Epithelial cell of prostate (primary cell): ENCODE results near the gene NKAPL.
A peak's percentile ranks its signal among the peaks of the same experiment; 100 is the strongest.

Experiments used
- DNase-seq: peaks from one replicate; pipeline ENCODE4 v3.0.0-alpha.2; 2011; ENCODE audit warnings: low read depth, low spot score
- H3K27ac ChIP-seq: fragments of 450-650 bp; 2 replicates; pipeline ENCODE4 v1.5.1; 2017; ENCODE audit warnings: mild to moderate bottlenecking

NKAPL gene

DNA sequence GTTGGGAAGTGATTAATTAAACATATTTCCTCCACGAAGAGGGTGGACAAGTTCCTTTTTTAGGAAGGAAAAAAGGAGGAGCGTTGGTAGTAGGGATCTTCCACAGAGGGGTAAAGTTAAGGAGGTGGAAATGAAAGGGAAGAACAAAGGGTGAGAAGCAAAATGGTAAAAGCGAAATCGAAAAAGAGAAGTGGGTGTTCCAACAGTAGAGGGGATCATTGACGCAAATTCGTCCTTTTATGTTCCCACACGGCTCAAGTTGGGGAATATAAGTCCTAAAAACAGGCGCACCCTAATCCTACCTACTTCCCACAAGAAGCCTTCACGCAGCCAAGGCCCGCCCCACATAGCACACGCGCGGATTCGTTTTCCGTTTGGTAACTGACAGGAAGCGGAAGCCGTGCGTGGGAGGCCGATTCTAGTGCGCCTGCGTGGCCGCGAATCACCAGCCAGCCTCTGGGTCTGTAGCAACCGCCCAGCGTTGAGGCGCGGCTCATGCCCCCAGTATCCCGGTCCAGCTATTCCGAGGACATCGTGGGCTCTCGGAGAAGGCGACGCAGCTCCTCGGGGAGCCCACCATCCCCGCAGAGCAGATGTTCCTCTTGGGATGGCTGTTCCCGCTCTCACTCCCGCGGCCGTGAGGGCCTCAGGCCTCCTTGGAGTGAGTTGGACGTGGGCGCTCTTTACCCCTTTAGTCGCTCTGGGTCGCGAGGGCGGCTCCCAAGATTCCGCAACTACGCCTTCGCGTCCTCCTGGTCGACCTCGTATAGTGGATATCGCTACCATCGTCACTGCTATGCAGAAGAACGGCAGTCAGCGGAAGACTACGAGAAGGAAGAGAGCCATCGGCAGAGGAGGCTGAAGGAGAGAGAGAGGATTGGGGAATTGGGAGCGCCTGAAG is at the start of gene NKAPL:
Gene NKAPL, plus strand, starts transcription at position 421 of the 901 bp plus-strand sequence. Its CDS starts 75 bp downstream, at position 496.
- no peak for DNase-seq
- no peak within 1 kb of the TSS for H3K27ac ChIP-seq

DNA sequence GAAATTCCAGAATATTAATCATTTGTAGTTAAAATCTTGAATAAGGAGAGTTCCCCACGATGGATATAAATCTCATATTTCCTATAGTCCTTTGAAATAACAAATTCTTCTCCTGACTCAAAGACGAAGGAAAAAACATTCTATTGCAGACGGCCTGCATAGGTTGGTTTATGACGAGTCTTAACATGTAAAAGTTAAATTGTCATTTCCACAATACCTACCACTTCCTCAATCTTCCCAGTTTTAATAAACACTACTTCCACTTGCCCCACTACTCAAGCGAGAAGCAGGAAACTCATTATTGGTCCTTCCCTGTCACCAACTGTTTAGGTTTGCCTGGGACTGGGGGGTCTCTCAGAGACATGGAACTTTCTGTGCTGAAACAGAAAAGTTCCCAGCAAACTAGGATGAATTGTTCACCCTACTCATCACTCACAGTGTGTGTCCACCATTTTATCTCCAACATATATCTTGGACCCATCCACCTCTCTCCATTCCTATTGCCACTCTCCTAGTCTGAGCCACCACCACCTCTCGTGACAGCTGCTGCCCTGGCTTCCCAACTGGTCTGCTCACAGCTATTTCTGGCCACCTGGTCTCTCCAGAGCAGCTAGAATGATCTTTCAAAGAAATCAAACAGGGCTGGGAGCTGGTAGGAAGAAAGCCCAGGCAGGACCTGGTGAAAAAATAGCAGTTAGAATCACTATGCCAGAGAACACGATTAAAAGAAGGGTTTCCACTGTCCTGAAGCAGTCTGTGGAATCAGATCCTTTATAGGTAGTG is 49.2 kb upstream of the NKAPL start:
- H3K27ac ChIP-seq, result no peak overlapping the region
- no peak for DNase-seq

DNA sequence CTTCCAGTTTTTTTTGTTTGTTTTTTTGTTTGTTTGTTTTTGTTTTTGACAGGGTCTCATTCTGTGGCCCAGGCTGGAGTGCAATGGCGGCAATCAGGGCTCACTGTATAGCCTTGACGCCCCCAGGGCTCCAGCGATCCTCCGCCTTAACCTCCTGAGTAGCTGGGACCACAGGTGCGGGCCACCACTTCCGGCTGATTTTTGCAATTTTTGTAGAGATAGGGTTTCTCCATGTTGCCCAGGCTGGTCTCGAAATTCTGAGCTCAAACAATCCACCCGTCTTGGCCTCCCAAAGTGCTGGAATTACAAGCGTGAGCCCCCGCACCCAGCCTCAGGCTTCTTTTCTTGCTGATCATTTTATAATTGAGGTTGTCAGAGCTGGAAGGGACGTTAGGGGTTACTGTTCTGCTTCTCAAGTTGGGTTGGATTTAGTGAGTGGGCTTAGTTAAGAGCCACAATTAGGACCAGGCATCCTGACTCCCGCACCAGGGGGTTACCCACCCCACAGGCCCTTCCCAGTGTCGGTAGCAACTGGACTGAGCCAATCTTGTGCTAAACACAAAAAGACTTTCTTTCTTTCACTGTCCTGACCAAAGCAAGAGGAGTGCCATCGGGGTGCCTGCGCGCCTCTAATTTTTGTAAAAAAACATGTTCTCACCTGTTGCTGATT is 47.1 kb upstream of the NKAPL start:
- DNase-seq, result no peak

DNA sequence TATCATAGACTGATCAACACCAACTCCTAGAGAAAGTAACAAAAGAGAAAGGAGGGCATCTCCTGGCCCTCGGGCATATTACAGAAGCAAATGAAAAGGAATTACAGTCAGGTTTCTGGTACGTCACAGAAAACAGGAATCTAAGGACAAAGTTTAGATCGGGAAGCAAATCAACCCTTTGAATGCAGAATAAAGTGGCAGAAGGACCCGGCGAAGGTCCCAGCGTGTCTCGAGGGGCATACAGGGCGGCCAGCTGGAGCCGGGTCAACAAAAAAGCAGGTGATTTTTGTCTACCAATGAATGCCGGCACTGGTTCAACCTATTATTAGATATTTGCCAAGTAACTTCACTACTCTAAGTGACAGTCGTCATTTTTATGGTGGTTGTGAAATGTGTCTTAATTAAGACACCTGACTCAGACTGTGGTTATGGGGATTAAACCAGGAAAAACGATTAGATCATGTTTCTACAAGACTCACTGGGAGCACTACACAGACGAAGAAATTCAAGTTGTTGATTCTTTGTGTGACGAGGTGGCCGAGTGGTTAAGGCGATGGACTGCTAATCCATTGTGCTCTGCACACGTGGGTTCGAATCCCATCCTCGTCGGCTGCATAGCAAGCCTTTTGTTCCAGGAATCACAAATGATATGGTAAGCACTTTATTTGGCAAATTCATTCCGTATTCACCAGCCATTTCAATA is 46.4 kb upstream of the NKAPL start:
- H3K27ac ChIP-seq, result peak overlapping the region; percentile 73
- DNase-seq, result peak; percentile 83

More for the DNA sequence above, 47.1 kb upstream of the NKAPL start:
- H3K27ac ChIP-seq, result peak overlapping the region; percentile 73

DNA sequence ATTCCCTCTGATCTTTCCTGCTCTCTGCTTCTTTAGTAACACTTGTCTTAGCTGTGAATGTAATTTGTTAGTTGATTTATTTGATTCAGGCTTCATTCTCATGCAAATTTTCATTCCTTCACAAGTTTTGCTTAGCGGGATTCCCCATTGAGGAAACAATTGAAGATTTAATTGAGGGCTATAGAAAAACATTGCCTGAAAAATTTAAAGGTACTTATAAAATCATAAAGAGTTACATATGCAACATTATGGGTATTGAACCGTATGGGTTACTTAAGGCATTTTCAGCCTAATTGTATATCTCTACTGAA is 45.9 kb upstream of the NKAPL start:
- no peak for DNase-seq
- H3K27ac ChIP-seq, result no peak overlapping the region

DNA sequence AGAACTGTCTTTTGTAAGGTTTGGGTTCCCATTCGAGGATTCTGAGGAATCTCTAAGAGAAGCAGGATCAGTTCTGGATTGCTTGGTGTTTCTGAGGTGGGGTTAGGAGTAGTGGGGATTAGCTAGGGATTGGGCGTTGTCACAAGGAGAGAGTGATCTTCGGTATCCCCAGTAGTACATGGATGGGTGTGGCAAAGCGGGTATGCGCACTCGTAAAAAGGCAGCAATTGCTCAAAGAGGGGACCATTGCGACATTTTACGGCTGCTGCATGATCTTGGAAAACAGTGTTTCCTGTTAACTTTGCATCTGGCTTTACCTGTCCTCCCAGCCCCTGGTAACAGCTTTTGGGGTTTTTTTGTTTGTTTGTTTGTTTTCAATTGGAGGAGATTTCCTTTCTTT is 43.7 kb upstream of the NKAPL start:
- no peak for DNase-seq

DNA sequence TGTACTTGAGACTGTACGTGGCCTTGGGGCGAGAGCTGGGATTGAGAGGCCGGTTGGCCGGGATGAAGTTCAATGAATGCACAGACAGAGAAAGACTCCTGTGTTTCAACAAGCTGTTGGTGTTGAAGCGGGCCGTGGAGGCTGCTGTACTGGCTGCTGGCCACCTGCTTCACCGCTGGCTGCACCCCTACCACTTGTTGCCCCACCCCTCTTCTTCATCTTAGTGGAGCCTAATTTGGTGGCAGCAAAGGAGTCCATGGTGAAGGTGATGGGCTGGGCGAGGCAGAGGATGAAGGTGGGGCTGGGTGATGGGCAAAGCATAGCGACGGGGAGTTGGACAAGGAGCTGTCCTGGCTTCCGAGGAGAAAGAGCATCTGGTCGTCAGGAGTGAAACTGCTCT is 41.2 kb upstream of the NKAPL start:
- no peak overlapping the region for H3K27ac ChIP-seq
- no peak for DNase-seq

More for the DNA sequence above, 43.7 kb upstream of the NKAPL start:
- H3K27ac ChIP-seq, result no peak overlapping the region

DNA sequence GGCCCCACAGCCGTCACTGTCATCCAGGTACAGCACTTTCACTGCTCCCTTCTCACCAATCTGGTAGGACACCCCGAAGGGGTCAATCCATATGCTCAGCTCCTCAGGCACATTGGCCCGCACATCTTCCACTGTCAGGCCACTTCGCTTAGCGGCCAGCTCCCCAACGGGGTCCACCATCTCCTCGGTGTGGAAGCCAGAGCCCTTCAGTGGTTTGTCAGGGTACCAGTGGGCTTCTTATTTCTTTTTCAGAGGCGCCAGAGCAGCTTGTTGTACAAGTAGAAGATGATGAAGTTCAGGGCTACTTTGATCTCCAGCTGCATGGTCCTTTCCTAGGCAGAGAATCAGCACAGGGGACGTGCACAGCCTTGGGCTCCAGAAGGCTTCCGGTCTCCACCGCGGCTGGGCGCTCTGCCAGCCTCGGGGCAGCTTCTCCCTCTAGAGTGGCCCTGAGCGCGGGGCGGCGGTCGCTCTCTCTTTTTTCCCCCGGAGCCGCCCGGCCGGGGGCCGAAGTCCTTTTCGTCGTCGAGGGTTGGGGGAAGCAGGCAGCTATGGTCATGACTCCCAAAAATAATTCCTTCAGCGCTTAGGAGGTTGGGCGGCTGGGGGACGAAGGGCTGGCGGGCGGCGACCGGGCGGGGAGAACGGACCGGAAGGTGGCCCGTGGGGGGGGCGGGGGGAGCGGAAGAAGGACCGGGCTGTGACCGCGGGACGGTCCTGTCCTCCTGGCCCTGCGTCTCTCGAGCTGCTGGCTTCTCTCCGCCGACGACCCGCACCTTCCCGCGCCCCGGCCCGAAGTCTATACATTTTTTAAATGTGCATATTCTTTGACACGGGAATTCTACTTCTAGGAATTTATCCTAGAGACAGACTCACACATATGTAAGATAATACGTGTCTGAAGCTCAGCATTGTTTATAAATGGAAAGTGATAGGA is 40.5 kb upstream of the NKAPL start:
- H3K27ac ChIP-seq, result peak overlapping the region; percentile 55
- DNase-seq, result no peak

DNA sequence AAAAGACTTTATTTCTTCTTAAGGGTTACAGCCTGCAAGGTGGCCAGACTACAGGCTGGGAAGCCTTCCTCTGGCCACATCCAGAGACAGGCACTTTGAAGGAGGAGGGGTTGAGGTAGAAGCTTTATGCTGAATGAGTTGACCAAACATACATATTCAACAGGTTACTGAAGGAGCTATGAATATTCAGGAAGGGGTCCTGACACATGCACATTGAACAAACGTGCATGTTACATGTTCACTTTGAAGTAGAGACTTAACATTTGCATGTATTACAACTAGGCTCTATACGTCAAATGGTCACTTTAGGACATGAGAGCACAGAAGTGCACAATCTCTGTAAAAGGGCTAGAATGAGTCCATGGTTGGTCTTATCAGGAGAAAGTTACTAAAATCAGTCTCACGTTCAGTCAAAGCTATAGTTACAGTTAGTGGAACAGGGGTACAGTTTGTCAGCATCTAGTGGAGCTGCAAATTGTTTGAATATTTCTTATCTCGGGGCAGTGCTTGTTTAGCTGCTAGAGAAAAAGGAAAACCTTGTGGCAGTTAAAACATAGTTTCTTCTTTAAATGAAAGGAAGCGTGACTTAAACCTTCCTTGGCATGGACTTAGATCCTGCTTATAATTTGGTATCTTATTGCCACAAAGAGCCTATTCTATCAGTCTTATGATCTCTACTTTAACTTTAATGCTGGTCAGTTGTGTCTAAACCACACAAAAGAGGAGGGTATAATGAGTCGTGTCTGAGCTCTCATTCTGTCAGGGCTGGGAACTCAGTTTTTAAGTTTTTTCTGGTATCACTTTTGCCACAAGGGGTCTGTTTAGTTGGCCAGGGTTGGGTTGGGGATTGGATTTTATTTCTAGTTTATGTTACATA is 38.6 kb upstream of the NKAPL start:
- DNase-seq, result no peak
- H3K27ac ChIP-seq, result no peak overlapping the region

DNA sequence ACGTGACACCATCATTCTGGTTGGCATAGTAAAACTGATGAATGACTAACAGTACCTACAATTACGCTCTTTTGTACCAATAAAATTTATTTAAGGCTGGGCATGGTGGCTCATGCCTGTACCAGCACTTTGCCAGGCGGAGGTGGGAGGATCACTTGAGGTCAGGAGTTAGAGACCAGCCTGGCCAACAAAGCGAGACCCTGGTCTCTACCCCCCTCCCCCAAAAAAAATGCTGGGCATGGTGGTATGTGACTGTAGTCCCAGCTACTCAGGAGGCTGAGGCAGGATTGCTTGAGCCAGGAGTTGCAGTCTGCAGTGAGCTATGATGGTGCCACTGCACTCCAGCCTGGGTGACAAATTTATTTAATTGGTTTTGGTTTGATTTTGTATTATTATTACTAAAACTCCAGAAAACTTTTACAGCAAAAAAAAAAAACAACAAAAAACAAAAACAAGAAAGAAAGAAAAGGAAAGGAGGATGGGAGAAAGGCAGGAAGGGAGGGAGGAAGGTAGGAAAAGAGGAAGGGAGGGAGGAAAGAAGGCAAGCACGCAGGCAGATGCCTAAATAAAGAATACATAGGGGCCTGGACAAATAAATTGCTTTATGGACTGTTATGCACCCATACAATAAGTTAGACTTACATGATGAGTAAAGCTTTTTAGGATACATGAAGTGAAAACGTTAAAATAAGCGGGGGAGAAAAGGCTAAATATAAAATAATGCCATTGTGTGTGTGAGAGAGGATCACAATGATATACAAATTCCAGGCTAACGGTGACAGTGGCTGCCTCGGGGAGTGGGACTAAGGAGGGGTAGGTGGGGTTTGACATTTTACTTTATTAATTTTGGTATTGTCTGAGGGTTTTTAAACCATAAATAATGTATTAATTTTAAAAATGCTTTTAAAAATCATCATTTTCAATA is 34.7 kb upstream of the NKAPL start:
- H3K27ac ChIP-seq, result peak overlapping the region; percentile 79

DNA sequence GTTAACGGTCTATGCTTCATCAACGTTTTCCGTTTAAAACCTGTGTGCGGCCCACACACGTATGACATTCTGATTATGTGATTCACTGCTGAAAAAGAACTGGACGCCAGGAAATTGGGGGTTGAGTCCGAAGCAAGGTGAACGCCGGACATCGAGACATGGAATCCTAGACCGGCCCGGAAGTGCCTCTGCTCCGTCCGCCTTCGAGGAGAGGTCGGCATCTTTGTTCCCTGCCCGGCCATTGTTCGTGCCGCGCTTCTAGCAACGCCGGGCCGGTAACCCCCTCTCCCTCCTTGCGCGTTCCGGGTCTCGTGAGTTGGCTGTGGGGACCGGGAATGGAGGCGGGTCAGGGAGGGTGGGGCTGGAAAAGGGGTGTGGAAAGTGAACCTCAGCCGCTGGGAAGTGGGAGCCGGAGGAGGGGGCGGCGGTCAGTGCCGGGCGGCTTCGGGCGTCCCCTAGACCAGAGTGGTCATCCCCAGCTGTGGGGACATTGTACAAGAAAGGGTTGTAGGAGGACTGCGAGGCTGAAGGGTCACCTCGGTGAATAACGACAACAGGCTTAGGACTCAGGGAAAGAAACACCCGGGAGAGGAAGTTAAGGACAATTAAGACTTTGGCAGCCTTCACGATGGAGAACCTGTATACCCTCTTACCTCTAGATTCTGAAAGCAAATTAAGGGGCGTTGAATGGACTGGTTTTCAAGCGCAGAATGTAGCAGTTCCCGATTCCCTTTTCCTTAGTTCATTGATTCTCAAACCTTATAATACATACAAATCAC is 33.9 kb upstream of the NKAPL start, which contains the start of gene ZSCAN9:
Gene ZSCAN9, plus strand, starts transcription at position 220 of the 779 bp plus-strand sequence. CDS start 1,810 bp downstream, outside the sequence.
- peak within 1 kb of the TSS; percentile 79 for H3K27ac ChIP-seq

More for the DNA sequence above, 34.7 kb upstream of the NKAPL start:
- no peak for DNase-seq

DNA sequence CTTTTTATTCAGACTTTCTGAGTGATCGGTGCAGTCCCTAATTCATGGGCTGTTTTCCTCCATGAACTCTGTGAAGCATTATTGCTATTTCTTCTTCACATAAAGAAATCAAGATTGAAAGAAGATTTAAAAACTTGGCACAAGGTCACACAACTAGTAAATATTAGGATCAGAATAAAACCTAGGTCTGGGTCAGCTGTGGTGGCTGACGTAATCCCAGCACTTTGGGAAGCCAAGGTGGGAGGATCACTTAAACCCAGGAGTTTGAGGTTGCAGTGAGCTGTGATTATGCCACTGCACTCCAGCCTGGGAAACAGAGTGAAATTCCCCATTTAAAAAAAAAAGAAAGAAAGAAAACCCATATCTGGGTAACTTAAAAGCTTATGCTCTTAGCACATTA is 32.6 kb upstream of the NKAPL start:
- DNase-seq, result no peak
- H3K27ac ChIP-seq, result no peak overlapping the region

More for the DNA sequence above, 33.9 kb upstream of the NKAPL start, which contains the start of gene ZSCAN9:
- no peak for DNase-seq

DNA sequence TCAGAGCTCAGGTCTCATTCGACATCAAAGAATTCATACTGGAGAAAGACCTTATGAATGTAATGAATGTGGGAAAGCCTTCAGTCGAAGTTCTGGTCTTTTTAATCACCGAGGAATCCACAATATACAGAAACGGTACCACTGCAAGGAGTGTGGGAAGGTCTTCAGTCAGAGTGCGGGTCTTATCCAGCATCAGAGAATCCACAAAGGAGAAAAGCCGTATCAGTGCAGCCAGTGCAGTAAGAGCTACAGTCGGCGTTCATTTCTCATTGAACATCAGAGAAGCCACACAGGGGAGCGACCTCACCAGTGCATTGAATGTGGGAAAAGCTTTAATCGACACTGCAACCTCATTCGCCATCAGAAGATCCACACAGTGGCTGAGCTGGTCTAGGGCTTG is 26.3 kb upstream of the NKAPL start:
- no peak for DNase-seq

DNA sequence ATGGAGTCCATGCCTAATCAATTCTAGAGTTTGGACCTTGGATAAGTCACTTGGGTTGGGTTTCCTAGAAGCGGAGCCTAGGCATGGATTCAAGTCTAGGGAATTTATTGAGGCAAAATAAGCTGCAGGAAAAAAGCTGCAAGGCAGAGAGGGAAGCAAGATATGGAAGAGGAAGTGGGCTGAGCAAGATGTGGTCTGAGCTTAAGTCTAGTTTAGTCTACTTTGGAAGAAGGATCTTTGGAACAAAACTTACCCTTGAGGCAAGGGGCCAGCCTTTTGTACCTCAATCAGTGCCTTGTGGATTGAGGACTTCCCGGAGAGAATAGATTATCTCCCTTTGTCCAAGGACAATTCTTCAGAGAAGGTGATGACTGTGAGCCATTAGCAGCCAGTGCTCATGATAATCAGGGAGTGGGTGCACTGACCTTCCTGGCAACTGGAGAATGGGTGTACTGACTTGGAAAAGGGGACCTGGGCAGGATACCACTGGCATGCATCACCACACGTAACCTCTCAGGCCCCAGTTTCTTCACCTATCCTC is 23.1 kb upstream of the NKAPL start:
- DNase-seq, result no peak
- no peak overlapping the region for H3K27ac ChIP-seq

More for the DNA sequence above, 26.3 kb upstream of the NKAPL start:
- no peak overlapping the region for H3K27ac ChIP-seq

DNA sequence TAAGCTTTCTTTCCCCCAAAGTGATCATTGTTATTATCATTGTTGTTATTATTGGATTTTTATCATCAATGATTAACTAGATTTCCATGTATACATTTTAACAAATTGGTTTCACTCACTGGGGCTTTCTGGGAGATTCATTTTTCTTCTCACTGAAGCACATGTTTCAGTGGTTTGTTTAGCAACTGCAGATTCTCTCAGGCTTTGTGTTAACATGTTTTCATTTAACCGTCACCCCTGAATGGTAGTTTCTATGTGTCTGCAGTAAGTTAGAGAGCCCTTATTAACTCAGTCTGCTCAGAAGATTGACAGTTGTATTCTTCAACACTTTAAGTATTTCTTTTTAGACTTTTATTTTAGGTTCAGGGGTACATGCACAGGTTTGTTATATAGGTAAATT is 19.5 kb upstream of the NKAPL start:
- DNase-seq, result no peak
- H3K27ac ChIP-seq, result no peak overlapping the region

DNA sequence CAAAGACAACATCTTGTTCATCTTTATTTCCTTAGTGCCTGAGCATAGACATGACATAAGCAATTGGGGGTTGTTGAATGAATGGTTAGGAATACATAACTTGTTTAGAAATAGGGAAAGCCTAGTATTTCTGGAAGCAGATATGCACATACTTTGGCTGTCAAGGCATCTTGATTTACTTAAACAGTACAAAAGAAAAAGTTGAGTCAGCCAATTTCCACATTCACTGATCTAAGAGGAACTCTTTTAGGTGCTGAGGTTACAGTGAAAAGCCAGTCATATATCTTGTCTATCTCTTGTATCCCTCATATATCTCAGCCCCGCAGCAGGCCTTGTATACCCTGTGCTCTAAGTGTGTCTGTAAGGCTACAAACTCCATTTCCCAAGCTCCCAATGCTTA is 18.6 kb upstream of the NKAPL start:
- no peak for DNase-seq

More for the DNA sequence above, 18.6 kb upstream of the NKAPL start:
- no peak overlapping the region for H3K27ac ChIP-seq
